Sigmoid colon (tissue), 4 donors: ENCODE data around the gene FBXL7.

Source experiments
- EP300 ChIP-seq, 4 donors: sonication (generic); formaldehyde crosslinking; IDR thresholded peaks; one replicate each; pipeline ENCODE4 v1.6.1; 2017; ENCODE audit warnings: antibody characterized with exemption in 4 of 4
- POLR2A ChIP-seq, 2 donors: fragments of 450-650 bp; IDR thresholded peaks; one replicate each; pipeline ENCODE4 v1.6.1; 2016; ENCODE audit warnings: antibody characterized with exemption in 2 of 2, mild to moderate bottlenecking in 2 of 2, moderate library complexity in 2 of 2
- POLR2AphosphoS5 ChIP-seq, 4 donors: sonication (generic); formaldehyde crosslinking; IDR thresholded peaks; one replicate each; pipeline ENCODE4 v1.6.1; 2017; ENCODE audit warnings: antibody characterized with exemption in 4 of 4
- TF ChIP-seq, protein P1 (sequence below), 4 experiments: fragments of 450-650 bp in 3 of 4; fragments of 200-600 bp in 1 of 4; IDR thresholded peaks; one replicate each; pipeline ENCODE4 v1.5.1; 2016 to 2019; ENCODE audit warnings: antibody characterized with exemption in 4 of 4, mild to moderate bottlenecking in 3 of 4, moderate library complexity in 2 of 4

GRCh38 chr5:15690611-15691010, 190.6 kb downstream of the FBXL7 start:
- TF ChIP-seq POLR2A (IDR thresholded peaks at IDR 0.05) (no peak), POLR2AphosphoS5 (IDR thresholded peaks at IDR 0.05) (no peak), EP300 (IDR thresholded peaks at IDR 0.05) (no peak)
- TF ChIP-seq, protein P1, sequence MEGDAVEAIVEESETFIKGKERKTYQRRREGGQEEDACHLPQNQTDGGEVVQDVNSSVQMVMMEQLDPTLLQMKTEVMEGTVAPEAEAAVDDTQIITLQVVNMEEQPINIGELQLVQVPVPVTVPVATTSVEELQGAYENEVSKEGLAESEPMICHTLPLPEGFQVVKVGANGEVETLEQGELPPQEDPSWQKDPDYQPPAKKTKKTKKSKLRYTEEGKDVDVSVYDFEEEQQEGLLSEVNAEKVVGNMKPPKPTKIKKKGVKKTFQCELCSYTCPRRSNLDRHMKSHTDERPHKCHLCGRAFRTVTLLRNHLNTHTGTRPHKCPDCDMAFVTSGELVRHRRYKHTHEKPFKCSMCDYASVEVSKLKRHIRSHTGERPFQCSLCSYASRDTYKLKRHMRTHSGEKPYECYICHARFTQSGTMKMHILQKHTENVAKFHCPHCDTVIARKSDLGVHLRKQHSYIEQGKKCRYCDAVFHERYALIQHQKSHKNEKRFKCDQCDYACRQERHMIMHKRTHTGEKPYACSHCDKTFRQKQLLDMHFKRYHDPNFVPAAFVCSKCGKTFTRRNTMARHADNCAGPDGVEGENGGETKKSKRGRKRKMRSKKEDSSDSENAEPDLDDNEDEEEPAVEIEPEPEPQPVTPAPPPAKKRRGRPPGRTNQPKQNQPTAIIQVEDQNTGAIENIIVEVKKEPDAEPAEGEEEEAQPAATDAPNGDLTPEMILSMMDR (IDR thresholded peaks at IDR 0.05): no peak
